NCI-H2196 (cell line): ENCODE results near the gene ZFYVE28.
"Not testable (repeated sequence)": the region's sequence is repeated elsewhere in the genome, so short reads cannot be mapped to it uniquely, and the experiment has no call there.

Experiments used
- DNase-seq: peaks from one replicate; lab custom pipeline; 2025; ENCODE audit not compliant: unreplicated experiment; lab: John Stamatoyannopoulos, UW

Gene ZFYVE28

DNA sequence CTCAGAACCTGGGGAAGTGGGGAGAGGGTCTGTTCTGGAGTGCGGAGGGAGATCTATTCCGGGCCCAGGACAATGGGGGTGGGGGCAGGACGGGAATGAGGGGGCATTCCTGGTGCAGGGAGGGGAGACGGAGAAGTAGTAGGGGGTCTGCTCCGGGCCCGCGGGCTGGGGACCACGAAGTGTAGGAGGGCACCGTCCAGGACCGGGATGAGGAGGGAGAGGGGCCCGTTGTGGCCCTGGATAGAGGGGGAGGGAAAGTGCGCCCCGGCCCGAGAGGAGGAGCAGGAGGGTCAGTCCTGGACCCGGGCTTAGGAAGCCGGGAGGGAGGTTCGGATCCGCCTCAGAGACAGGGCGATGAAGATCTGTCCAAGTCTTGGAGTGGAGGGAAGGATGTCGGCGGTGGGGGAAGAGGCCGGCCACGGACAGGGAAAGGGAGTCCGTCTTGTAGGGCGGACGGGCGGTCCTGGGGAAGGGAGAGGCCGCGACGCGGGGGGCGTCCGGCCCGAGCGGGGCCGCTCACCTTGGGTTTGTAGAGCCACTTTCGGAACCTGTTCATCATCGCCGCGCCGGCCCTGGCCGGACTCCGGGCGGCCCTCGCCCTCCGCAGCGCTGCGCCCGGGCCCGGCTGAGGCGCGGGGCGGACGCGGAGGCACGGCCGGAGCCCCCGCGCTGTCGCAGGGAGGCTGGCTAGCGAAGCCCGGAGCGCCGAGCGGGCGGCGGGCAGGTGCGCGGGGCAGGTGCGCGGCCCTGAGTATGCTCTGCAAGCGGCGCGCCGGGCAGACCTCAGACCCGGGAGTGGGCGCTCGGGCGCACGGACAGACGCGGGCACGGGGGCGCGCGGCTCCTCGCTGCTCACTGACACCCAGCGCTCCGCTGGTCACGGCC is at the start of gene ZFYVE28:
Gene ZFYVE28 (minus strand): TSS at position 881 of the 885 bp plus-strand sequence. CDS start 322 bp downstream, at position 559.
- no peak for DNase-seq

DNA sequence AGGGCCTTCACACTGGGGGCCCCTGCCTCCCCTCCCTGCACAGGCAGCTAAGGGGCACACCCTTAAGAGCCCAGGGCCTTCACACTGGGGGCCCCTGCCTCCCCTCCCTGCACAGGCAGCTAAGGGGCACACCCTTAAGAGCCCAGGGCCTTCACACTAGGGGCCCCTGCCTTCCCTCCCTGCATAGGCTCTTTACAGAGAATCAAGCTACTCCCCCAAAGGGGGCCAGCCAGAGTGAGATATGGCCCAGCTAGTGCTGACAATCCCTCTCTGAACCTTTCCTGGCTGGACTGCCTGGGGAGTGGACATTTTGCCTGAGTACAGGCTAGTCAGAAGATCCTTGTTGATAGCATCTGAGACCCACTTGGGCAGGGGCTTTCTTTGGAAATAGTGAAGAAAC is 47.1 kb upstream of the ZFYVE28 start:
- not testable (repeated sequence) for DNase-seq

DNA sequence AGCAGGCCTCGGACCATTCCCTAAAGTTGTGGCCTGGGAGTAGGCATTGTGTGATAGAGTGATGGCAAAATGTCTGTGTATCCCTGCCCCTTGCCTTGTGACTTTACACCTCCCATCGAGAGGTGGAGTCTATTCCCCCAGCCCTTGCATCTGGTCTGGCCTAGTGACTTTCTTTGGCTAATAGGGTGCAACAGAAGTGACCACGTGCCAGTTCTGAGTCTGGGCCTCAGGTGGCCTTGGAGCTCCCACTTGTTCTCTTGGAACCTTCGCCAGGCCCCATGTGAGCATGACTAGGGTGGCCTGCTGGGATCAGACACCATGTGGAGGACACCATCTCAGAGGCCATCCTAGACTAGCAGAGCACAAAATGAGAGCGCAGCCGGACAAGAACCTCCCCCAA is 46.6 kb upstream of the ZFYVE28 start:
- no peak for DNase-seq

DNA sequence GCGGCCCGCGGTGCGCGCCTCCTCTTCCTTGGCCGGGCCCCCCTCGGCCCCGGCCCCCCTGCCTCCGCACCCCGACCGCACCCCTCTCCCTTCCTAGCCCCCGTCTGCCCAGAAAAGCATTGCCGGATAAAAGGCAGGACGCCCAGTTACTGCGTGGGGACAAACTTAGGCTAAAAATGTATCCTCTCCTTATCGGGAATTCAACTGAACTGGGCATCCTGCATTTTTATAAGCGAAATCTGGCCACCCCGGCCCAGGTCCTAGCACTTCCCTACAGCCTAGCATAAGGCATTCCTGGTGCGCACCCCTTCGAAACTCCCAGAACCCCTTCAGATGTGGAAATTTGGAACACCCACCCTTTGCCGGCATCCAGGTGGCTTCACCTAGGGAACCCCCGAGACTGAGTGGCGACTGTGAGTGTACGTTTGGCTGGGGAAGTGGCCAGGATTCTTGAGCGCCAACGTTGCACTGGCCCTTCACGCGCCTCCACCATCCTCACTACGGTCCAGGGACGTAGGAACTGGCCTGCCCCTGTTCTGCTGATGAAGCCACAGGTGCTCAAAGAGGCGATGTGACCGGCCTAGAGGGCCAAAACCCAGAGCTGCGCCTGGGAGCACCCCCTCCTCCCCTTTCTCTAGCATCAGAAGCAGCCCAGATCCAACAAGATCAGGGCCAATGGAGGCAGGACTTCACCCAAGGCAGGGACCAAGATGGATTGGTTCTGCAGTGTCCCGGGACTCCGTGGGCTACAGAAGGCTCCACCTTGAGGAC is 44.7 kb upstream of the ZFYVE28 start:
- no peak for DNase-seq

DNA sequence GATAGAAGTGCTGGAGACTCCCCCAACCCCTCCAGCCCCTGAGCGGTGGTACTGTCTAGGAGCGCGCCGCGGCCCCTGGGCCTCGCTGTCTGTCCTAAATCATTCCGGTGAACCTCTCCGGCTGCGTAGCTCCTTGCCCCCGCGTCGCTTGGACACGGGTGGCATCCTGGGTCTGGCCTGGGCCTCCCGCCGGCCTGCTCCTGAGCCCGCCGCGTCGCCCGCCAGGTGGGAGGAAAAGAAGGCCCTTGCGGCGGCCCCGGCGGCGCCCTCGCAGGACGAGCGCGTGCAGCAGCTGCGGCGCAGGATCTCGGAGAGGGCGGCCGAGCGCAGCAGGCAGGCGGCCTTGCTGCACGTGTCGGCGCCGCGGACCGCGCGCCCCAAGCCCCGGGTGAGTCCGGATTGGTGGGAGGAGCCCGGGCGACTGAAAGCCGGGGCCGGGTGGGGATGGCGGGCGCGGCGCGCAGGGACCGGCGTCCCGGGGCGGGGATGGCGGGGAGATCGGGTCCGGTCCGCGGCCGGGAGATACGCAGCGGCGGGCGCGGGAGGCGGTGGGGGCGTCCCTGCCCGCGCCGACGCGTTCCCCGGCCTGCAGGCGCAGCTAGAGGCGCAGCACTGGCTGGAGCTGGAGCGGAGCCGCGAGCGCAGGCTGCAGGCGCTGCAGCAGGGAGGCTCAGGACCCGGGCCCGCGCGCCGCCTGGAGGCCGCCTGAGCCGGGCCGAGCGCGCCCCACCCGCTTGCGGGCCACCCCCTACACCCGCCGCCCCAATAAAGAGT is 44.0 kb upstream of the ZFYVE28 start:
- DNase-seq, result peak; percentile 46

DNA sequence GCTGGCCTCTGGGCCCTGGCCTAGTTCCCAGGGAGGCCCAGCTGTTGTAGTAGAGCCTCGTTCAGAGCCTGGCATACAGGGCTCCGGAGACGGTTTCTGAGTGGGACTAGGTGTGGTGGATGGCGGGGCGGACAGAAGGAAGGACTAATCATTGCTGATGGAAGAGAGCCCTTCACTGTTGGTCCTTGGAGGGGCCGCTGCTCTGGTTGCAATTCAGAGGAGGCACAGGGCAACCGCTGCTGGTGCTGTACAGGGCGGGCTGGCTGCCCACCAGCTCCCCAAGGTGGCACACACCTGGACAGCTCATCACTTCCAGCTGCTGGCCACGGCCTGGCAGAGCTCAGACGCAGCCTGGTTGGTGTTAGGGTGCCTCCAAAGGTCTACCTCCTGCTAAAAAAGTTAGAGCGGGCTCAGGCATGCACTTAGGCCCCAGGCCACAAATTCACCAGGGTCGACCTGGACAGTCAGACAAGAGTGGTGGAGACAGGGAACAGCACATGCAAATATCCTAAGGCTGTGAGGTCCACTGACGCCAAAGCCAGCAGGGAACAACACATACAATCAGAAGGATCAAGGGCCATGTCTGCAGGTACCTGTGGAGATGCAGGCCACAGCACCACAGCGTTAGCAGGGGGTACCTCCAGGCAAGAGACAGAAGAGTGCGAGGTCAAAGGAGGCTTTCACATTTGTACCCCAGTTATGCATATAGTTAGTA is 43.0 kb upstream of the ZFYVE28 start:
- no peak for DNase-seq

DNA sequence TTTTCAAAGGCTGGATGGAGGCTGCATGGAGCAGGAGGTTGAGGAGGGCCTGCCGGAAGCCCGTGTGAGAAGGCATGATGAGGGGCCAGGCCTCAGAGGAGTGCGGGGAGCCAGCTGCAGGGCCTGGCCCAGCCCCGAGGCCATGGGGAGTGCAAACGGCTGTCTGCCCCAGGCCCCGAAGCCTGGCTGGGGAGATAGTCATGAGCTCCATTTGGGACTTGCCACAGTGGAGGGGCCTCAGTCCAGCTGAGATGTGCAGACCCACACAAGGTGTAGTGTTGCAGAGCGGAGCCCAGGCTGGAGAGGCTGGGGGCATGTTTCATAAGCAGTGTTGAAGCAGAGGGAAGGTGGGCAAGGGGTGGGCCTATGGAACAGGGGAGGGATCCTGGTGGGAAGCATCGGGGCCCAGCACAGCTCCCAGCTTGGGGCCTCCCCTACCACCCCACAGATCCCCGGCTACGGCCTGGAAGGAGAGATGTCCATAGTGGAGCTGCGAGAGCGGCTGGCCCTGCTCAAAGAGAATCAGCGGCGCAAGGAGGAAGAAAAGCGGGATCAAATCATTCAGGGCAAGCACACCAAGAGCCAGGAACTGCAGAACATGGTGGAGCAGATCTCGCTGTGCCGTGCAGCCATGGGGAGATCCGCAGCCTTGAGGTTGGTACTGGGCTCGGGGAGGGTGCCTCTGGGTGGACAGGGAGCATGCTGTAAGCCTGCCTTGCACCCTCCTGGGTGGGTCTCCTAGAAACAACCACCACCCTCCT is 41.3 kb upstream of the ZFYVE28 start:
- no peak for DNase-seq

DNA sequence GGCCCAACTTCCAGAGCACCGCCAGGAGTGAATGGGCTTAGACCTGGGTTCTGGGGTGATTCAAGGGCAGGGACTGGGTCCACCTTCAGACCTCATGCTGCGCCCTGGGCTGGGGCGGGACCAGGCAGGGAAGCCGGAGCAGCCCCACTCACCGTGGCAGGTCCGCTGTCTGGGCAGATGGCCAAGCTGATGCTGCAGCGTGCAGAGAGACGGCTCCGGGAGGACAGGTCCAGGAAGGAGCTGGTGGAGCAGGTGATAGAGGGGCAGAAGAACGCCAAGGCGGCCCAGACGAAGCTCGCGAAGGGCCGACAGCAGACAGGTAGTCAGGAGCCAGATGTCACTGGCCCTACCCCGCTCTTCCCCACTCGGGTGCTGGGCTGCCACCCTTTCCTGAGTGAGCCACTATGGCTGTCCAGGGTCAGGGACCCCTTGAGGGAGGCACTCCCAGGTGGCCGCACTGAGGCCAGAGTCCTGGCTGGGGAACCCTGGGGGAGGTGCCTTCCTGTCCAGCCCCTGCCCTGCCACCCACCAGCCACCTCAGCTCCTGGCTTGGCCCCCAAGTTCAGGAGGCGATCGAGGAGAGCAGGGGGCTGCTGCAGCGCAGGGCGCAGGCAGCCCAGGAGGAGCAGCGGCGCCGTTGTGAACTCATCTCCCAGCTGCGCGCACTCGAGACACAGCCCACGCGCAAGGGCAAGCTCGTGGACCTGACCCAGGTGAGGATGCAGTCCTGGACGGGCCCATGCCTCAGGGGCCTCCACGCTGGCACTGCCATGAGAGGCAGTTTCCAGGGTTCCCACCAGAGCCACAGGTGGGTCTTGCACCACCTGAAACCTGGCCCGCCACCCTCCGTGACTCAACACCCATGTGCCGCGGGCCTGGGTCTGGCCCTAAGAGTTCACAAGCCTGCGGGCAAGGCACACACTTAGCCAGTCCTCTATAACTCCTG is 40.4 kb upstream of the ZFYVE28 start:
- DNase-seq, result no peak

DNA sequence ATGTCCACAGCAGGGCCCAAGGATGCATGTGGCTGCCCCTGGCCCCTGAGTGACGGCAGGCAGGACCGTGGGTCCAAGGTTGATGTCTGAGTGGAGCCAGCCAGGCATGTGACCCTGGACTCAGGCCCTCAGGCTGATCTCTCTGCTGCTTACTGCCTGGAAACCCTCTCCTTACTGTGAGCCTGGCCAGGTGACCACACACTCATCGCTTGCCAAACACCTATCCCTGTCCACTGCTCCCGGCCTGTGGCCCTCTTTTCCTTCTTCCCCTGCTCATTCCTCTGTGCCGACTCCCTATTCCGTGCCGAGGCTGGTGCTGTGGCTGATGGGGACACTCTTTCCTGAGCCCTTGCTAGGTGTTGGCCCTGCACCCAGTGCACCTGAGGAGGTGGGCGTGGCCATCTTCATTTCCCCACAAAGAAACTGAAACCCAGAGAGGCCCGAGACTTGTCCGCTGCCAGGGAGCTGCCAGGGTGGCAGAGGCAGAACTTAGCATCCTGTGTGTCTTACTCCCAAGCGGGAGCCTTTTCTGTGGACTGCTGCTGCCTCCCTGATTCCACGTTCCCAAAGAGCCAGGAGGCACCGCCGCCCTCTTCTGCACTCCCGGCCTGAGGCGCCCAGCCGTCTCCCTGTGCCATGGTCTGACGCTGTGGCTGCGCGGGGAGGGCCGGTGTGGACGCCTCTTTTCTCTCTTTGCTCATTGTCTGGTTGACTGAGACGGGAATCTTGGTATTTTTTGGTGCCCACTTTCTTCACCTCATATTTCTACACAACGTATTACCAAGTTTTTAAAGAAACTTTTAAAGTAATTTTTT is 39.2 kb upstream of the ZFYVE28 start:
- DNase-seq, result no peak

DNA sequence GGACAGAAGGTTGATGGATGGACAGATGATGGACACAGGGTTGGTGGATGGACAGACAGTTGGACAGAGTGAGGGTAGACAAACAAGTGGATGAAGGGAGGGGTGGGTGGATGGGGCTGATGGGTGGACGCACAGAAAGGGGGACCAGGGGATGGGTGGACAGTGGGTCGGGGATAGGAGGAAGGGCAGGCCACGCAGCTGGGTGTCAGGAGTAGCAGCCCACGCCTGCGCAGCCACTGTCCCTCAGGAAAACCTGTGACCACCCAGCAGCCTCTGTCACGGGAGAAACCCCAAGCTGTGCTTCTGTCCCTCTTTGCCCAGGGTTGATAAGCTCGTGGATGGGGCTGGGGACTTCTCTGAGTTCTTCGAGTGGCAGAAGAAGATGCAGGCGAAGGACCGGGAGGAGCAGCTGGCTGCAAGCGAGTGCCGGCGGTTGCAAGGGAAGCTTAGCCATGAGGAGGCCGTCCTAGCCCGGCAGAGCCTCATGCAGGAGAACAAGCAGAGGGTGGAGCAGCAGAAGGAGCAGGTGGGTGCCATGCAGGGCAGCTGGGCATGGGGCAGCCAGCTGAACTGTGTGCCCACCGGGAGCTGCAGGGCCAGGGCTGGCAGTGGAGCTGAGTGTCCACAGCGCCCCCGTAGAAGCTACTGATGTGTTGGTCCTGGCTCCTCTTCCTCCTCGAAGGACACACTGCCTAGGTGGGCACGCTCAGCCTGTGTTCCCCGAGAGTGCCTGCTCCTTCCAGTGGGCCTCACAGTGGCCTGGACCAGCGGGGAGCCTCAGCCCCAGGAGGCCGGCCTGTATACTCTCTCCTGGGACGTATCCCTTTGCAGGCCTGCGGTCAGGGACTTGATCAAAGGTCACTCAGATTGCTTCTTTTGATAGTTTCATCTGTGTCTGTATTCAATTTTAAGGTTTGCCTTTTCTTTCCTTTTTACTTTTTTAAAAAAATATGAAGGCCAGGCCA is 33.7 kb upstream of the ZFYVE28 start:
- DNase-seq, result no peak

DNA sequence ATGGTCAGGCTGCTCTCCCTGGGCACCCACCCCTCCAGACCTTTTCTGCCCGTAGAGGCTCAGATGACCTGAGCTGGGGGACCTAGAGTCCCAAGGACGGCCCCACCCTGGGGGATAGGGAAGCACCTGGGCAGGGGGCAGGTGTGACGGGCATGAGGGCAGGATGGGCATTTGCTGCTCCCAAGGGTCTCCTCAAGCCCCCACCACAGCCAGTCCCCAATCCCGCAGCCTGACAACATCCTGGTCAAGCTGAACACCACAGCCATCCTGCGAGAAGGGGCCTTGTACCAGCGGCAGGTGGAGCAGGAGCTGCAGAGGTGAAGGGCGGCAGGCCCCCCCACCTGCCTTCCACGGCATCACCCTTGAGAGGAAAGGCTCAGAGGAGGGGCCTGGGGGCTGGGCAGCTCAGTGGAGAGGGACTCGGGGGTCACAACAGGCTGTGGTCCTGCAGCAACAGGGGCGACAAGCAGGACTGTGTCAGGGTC is 32.6 kb upstream of the ZFYVE28 start:
- no peak for DNase-seq

DNA sequence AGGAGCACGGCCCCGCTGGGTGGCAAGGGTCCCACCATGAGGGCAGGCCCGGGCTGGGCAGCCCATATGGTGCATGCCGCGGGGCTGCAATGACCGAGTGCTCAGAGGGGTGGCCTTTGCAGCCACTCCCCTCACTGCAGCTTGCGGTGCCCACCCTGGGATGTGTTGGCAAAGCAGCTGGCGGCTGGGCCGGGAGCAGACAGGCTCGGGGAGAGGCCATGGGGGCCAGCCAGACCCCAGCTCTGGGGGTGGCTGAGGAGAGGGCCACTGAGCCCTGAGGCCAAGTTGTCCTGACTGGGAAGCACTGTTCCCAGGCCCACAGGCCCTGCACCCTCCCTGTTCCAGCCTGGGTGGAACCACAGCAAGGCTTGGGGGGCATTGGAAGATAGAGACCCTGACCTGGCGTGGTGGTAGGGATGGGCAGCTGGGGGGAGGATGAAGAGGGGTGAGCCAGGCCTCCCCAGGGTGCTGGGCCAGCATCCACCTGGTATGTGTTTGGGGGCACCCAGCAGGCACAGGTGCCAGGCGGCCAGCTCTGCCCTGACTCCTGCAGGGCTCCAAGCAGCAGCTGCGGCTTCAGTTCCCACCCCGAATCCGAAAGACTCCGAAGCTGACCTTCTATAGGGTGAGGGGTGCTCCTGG is 32.1 kb upstream of the ZFYVE28 start:
- no peak for DNase-seq

DNA sequence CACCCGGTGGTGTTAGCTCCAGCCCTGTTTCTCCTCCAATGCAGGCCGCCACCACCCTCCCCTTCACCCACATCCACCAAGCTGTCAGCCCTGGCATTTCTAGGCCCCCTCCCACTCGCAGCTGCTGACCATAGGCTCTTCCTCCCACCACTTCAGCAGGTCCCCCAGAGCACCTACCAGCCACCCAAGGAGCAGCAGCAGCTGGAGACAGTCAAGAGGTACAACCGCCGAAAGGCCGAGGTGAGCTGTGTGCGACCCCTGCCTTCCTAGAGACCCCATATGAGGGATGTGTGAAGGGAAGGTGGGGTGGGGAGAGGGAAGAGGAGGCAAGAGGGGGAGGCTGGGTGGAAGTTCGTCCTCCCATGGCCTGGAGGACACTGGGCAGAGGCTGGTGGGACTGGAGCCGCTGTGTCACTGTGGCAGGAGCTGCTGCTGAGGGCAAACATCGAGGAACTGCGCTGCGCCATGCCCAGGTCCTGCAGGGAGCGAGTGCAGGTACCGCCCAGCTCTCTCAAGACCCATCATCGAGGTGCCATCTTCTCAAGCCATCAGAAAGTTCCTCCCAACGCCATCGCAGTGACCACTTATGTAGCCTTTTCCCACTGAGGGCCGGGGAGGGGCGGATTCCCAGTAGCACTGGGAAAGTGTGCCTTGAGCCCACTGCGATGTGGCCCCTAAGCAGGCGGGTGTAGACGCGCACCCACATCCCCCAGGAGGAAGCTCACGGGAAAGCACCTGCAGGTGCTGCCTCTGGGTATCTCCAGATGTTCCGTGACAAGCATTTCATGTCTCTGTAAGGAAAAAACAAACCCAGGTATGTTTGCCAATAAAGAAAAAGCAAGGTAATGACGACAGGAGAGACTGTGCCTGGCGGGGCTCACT is 31.3 kb upstream of the ZFYVE28 start:
- DNase-seq, result no peak

DNA sequence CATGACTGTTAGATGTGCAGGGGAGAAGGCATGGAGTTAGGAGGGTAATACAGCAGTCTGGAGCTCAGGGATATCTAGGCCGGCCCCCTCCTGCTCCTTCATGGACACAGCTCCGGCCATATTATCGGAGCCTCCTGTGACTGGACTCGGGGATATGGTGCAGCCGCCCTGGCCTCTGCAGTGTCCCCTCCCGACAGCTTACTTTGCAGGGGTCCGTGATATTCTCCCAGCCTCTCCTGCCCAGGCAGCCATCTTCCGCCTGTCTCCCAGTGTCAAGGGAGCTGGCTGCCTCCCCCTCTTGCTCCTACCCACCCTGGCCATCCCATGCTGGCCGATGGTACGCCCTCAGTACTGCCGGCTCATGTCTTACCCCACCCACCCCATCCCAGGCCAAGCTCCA is 30.6 kb upstream of the ZFYVE28 start:
- no peak for DNase-seq

DNA sequence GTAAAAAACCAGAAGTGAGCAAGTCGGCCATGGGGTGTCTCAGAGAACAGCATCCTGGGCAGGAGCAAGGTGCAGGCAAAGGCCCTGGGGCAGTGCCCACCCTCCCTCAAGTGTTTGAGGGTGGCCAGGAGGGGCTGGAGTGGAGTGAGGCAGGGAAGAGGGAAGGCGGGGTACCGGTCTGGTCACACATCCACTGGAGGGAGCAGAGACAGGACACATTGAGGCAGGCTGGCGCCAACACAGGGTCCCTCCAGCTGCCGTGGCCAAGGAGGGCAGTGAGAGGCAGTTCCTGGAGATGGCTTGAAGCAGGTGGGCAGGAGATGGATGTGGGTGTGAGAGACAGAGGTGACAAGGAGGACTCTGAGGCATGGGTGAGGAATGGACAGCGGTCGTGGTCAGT is 30.1 kb upstream of the ZFYVE28 start:
- DNase-seq, result no peak
